Sigmoid colon (tissue), 7 donors: ENCODE measurements around the gene TMEM95. TPM values are rescaled to one million over a fixed set of nuclear protein-coding genes. Genes with fewer than 3 reads are reported as not detected.
"Not testable (repeated sequence)": the region's sequence is repeated elsewhere in the genome, so short reads cannot be mapped to it uniquely, and the experiment has no call there.

Experiments
- DNase-seq: peaks from one replicate; pipeline ENCODE4 v3.0.0-alpha.2; 2019
- H3K27ac ChIP-seq, 4 donors: fragments of 200-600 bp; sonication (generic); one replicate each; pipeline ENCODE4 v1.5.1; 2016 to 2019; ENCODE audit warnings: mild to moderate bottlenecking in 1 of 4
- H3K27me3 ChIP-seq, 3 donors: fragments of 200-600 bp; sonication (generic); one replicate each; pipeline ENCODE4 v1.5.1; 2019; ENCODE audit warnings: mild to moderate bottlenecking in 1 of 3
- H3K36me3 ChIP-seq, 4 donors: fragments of 200-600 bp; sonication (generic); one replicate each; pipeline ENCODE4 v1.5.1; 2016 to 2019
- H3K4me1 ChIP-seq, 4 donors: fragments of 200-600 bp; sonication (generic); one replicate each; pipeline ENCODE4 v1.5.1; 2017 to 2019
- H3K4me3 ChIP-seq, 4 donors: fragments of 200-600 bp; sonication (generic); one replicate each; pipeline ENCODE4 v1.5.1; 2017 to 2019; ENCODE audit warnings: mild to moderate bottlenecking in 2 of 4, moderate library complexity in 1 of 4
- H3K9me3 ChIP-seq, 4 donors: fragments of 200-600 bp in 3 of 4; sonication (generic) in 3 of 4; one replicate each; pipeline versions ENCODE4 v1.5.1 to v1.6.1; 2013 to 2019
- CTCF ChIP-seq, 4 experiments: fragments of 450-650 bp in 3 of 4; fragments of 200-600 bp in 1 of 4; IDR thresholded peaks; one replicate each; pipeline ENCODE4 v1.5.1; 2016 to 2019; ENCODE audit warnings: antibody characterized with exemption in 4 of 4, mild to moderate bottlenecking in 3 of 4, moderate library complexity in 2 of 4
- EP300 ChIP-seq, 4 donors: sonication (generic); formaldehyde crosslinking; IDR thresholded peaks; one replicate each; pipeline ENCODE4 v1.6.1; 2017; ENCODE audit warnings: antibody characterized with exemption in 4 of 4
- POLR2A ChIP-seq, 2 donors: fragments of 450-650 bp; IDR thresholded peaks; one replicate each; pipeline ENCODE4 v1.6.1; 2016; ENCODE audit warnings: antibody characterized with exemption in 2 of 2, mild to moderate bottlenecking in 2 of 2, moderate library complexity in 2 of 2
- POLR2AphosphoS5 ChIP-seq, 4 donors: sonication (generic); formaldehyde crosslinking; IDR thresholded peaks; one replicate each; pipeline ENCODE4 v1.6.1; 2017; ENCODE audit warnings: antibody characterized with exemption in 4 of 4
- WGBS, 2 donors: extraction: QIAGEN DNeasy Blood & Tissue Kit; methylation state at CpG; one replicate each; pipeline ENCODE4 v1.1.7; 2013; 5-methylcytosine and 5-hydroxymethylcytosine counted together
- intact Hi-C: fragments of 100-400 bp; cut with DNase I; formaldehyde crosslinking; loops from one replicate; pipeline ENCODE4 v1.15.1; 2023
- polyA plus RNA-seq, 3 donors: library from polyadenylated mRNA; stranded (reverse); fragments of 200-250 nt; gene quantifications; one replicate each; pipeline ENCODE4 v1.2.3, GENCODE V29; 2013
- total RNA-seq, 4 donors: library from RNA; depleted of rRNA; stranded (reverse); fragments of >200 nt; gene quantifications; one replicate each; pipeline ENCODE4 v1.1.0, GENCODE V29; 2016
- donor health status: healthy with polysubstance abuse.
- donor health status: Bipolar disorder and iron deficiency.
- donor health status: healthy.

The TMEM95 gene
- total and polyA plus RNA-seq, 7 donors = not detected

DNA sequence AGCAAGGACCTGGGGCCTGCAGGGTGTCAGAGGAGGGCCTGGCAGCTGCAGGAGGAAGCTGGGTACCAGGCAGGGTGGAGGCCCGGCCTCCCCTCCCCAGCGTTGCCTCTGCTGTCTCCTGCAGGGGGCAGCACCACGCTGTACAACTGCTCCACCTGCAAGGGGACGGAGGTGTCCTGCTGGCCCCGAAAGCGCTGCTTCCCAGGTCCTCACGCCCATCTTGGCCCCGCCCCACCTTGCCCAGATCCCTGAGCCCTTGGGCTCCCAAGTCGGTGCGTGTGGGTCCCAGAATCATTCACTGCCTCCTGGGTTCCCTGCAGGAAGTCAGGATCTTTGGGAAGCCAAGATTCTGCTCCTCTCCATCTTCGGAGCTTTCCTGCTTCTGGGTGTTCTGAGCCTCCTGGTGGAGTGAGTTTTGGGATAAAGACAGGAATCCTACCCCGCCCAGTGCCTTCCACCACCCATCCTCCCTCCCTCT is 1.2 kb downstream of the TMEM95 start:
- intact Hi-C loops = loop anchor here (1.0 to 2.0 kb wide), 3 partner anchors 39 to 81 kb away; partner anchors contain the start of genes PLSCR3 and TMEM256
- H3K9me3 ChIP-seq = no peaks in the 10 kb centered on the region
- WGBS, 2 donors = 5 to 10% methylated on average over 12 of the region's 12 CpGs
- H3K4me1 ChIP-seq = peaks cover 0 to 45% (median 38%) of the 10 kb centered on the region in 4 donors
- H3K4me3 ChIP-seq = no peak overlapping the region
- TF ChIP-seq POLR2AphosphoS5 (IDR thresholded peaks at IDR 0.05) = peak in 2 of 4 donors; percentile 15 to 17
- no peak for TF ChIP-seq EP300 (IDR thresholded peaks at IDR 0.05)
- TF ChIP-seq CTCF (IDR thresholded peaks at IDR 0.05) = peak; percentile 81 to 93 (median 86)
- TF ChIP-seq POLR2A (IDR thresholded peaks at IDR 0.05) = no peak
- peak; percentile 90 for DNase-seq
- peak overlapping the region; percentile 41 to 99 (median 51) for H3K27ac ChIP-seq
- no peaks in the 10 kb centered on the region for H3K27me3 ChIP-seq
- H3K36me3 ChIP-seq = no peaks in the 10 kb centered on the region

- Histone ChIP-seq H3K4me1 (peaks cover 0 to 43% (median 38%) of the 10 kb centered on the region in 4 donors), H3K4me3 (no peak overlapping the region), H3K27ac (peak overlapping the region; percentile 41 to 99 (median 51)), H3K27me3 (no peaks in the 10 kb centered on the region), H3K36me3 (no peaks in the 10 kb centered on the region), H3K9me3 (no peaks in the 10 kb centered on the region)
- WGBS, 2 donors = 59 to 70% methylated on average over 8 of the region's 8 CpGs
- no peak for DNase-seq
- intact Hi-C loops = loop anchor here (1.0 to 2.0 kb wide), 3 partner anchors 38 to 81 kb away; partner anchors contain the start of genes PLSCR3 and TMEM256
- TF ChIP-seq POLR2A (IDR thresholded peaks at IDR 0.05) (no peak), POLR2AphosphoS5 (IDR thresholded peaks at IDR 0.05) (peak in 1 of 4 donors; percentile 25)
These were observed 1.8 kb downstream of the TMEM95 start for GRCh38 chr17:7356756-7357155.

DNA sequence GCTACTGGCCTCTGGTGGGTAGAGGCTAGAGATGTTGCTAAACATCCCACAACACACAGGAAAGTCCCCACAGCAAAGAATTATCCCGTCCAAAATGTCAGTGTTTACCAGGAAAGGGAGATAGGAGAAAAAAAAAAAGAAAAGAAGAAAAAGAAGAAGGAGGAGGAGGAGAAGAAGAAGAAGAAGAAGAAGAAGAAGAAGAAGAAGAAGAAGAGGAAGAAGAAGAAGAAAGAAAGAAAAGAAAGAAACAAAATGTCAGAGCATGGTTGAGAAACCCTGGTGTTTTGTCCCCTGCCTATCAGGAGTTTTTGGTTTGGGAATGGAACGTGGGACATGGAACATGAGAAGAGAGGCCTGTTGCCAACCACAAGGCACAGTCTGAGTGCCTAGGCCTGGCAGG is 2.4 kb downstream of the TMEM95 start:
- no peaks in the 10 kb centered on the region for H3K36me3 ChIP-seq
- H3K27ac ChIP-seq = peak overlapping the region in 3 of 4 donors; percentile 5 to 54 (median 41)
- no peaks in the 10 kb centered on the region for H3K27me3 ChIP-seq
- no peak overlapping the region for H3K4me3 ChIP-seq
- intact Hi-C loops = loop anchor here (2.0 kb wide), 2 partner anchors 37 to 47 kb away; partner anchors contain the start of genes PLSCR3 and TMEM256
- H3K4me1 ChIP-seq = peaks cover 0 to 39% (median 37%) of the 10 kb centered on the region in 4 donors
- no peak for DNase-seq
- 67 to 86% methylated on average over 2 of the region's 2 CpGs for WGBS, 2 donors
- no peaks in the 10 kb centered on the region for H3K9me3 ChIP-seq
- no peak for TF ChIP-seq CTCF (IDR thresholded peaks at IDR 0.05)
- no peak for TF ChIP-seq POLR2AphosphoS5 (IDR thresholded peaks at IDR 0.05)
- no peak for TF ChIP-seq POLR2A (IDR thresholded peaks at IDR 0.05)
- no peak for TF ChIP-seq EP300 (IDR thresholded peaks at IDR 0.05)

DNA sequence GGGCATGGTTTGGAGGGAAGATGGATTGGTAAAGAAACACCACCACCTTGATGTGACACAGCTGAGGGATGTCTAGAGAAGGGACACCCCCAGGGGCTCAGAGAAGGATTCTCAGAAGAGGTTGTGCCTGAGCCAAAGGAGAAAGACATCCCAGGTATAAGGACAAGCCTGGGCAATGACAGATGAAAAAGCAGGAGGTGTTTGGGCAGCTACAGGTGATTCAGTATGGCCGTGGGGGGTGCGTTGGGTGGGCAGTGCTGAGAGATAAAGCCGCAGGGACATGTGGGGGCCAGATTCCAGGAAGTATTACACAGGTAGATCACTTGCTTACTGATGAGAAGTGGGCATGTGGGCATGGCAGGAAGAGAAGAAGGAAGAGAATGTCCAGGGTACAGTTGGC is 7.0 kb downstream of the TMEM95 start:
- H3K36me3 ChIP-seq = no peaks in the 10 kb centered on the region
- DNase-seq = no peak
- 63 to 82% methylated on average over 3 of the region's 3 CpGs for WGBS, 2 donors
- intact Hi-C loops = no loop called here
- no peaks in the 10 kb centered on the region for H3K9me3 ChIP-seq
- H3K4me1 ChIP-seq = no peaks in the 10 kb centered on the region
- TF ChIP-seq EP300 (IDR thresholded peaks at IDR 0.05) (no peak), POLR2A (IDR thresholded peaks at IDR 0.05) (no peak), CTCF (IDR thresholded peaks at IDR 0.05) (no peak), POLR2AphosphoS5 (IDR thresholded peaks at IDR 0.05) (no peak)
- no peak overlapping the region for H3K27ac ChIP-seq
- no peaks in the 10 kb centered on the region for H3K27me3 ChIP-seq
- no peak overlapping the region for H3K4me3 ChIP-seq

GRCh38 chr17:7363311-7363710 is 8.4 kb downstream of the TMEM95 start:
- H3K36me3 ChIP-seq = no peaks in the 10 kb centered on the region
- no peaks in the 10 kb centered on the region for H3K9me3 ChIP-seq
- 91 to 93% methylated on average over 6 of the region's 6 CpGs for WGBS, 2 donors
- H3K4me3 ChIP-seq = no peak overlapping the region
- no peaks in the 10 kb centered on the region for H3K4me1 ChIP-seq
- TF ChIP-seq EP300 (IDR thresholded peaks at IDR 0.05) (no peak), POLR2AphosphoS5 (IDR thresholded peaks at IDR 0.05) (no peak), POLR2A (IDR thresholded peaks at IDR 0.05) (no peak), CTCF (IDR thresholded peaks at IDR 0.05) (no peak)
- H3K27me3 ChIP-seq = no peaks in the 10 kb centered on the region
- intact Hi-C loops = no loop called here
- DNase-seq = no peak
- H3K27ac ChIP-seq = no peak overlapping the region

GRCh38 chr17:7365963-7366362 is 11.0 kb downstream of the TMEM95 start:
- H3K9me3 ChIP-seq, H3K27me3 ChIP-seq, H3K4me1 ChIP-seq, H3K27ac ChIP-seq, H3K4me3 ChIP-seq, DNase-seq, intact Hi-C loops, H3K36me3 ChIP-seq: not testable (repeated sequence)
- 92% methylated on average over 6 of the region's 7 CpGs for WGBS, 2 donors
